NCI-H2029 (cell line): Measurements from ENCODE around the gene GABRG3.

ENCODE experiments used
- DNase-seq: peaks from one replicate; lab custom pipeline; 2025; lab: John Stamatoyannopoulos, UW

Gene GABRG3

DNA sequence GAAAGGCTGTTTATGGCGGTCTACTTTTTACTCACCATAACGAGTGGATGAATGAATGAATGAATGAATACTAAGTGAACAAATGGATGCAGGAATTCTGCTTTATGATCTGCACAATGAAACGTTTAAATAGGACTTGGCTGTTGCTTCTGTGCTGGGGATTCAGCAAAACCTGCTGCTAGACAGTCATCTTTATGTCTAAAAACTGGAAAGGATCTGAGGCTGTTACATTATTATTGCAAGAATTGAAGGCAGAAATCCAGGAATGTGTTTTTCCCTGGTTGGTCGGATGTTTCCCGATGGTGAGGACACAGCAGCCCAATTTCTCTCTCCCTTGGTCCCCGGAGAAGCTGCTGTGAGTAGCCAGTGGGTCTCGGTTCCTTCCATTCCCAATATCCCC, 94.2 kb downstream of the GABRG3 start:
- no peak for DNase-seq

- DNase-seq = no peak
Measured at GRCh38 chr15:27065785-27066184, 94.8 kb downstream of the GABRG3 start.

DNA sequence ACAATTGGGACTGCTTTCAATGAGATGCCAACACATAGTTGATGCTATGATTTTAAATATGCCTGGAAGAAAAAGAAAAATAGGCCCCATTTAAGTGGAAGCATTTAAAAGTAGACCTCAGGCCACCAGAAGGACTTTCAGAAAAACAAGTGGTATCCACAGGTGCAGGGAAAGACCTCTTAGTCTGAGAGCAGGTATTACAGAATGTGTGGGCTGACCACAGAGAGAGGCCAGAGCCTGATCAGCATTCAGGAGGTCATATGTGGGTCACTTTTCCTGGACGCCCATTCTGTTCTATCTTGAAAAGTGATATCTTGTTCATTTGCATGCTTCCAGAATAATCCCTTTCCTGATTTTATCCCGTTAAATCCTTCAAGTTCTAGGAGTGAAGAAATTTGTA, 95.5 kb downstream of the GABRG3 start:
- no peak for DNase-seq

GRCh38 chr15:27067175-27067574, 96.2 kb downstream of the GABRG3 start:
- no peak for DNase-seq

DNA sequence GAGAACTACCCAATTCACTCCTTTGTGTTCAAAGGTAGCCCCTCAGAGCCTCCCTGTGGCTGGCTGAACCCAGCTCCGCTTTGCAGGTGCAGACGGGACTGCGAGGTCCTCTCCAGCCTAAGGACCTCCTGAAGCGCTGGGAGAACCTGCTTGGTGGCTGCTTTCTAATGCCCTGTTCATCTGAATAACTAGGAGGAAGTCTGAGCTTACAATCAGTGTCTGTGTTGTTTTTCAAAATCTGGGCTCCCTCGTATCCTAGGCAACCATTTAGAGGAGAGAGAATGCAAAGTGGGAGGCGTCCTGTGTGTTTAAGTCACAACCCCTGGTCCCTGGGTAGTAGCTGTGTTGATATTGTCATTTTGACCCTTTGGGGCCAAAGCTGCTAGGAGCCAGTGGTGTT, 99.9 kb downstream of the GABRG3 start:
- DNase-seq = no peak

GRCh38 chr15:27074179-27074578, 103.2 kb downstream of the GABRG3 start:
- DNase-seq = no peak

GRCh38 chr15:27077790-27078189, 106.8 kb downstream of the GABRG3 start:
- no peak for DNase-seq

- DNase-seq = no peak
Measured at GRCh38 chr15:27081676-27082418, 110.9 kb downstream of the GABRG3 start.

DNA sequence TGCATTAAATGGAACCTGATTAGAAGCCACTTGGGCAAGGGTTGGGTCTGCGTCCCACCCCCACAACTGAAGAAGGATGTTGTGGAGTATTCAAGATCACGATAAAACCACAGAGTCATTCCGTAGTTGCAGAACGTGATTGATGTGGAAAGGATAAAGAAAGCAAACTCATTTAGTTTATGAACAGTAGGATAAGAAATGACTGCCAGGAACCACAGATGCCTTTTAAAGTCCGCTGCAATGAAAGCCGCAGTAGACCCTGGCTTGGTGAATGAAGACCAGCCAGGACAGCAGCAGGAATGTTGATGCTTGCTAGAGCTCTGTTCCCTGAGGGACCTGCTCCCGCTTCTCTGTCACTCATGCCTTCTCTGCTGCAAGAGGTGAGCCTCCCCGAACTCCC, 111.5 kb downstream of the GABRG3 start:
- DNase-seq = no peak

DNA sequence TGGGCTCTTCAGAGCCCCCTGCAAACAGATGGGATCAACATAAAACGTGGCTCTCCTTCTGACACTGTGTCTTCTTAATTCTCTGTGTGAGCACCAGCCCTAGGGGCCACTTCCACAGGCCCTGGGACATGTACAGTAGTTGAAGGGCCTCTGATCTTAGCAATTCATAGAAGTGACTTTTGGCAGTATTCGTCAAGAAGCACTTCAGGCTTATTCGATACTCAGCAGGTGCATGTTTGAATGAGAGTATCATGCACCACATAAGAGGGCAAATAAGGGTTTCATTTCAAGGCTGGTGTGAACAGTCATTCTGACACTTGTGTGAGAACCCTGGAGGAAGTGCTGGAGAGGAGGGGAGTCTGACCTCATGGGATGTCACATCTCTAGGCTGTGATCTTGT, 113.9 kb downstream of the GABRG3 start:
- peak; percentile 70 for DNase-seq

GRCh38 chr15:27086149-27086548, 115.2 kb downstream of the GABRG3 start:
- no peak for DNase-seq

- no peak for DNase-seq
Measured at GRCh38 chr15:27086805-27087204, 115.8 kb downstream of the GABRG3 start.

DNA sequence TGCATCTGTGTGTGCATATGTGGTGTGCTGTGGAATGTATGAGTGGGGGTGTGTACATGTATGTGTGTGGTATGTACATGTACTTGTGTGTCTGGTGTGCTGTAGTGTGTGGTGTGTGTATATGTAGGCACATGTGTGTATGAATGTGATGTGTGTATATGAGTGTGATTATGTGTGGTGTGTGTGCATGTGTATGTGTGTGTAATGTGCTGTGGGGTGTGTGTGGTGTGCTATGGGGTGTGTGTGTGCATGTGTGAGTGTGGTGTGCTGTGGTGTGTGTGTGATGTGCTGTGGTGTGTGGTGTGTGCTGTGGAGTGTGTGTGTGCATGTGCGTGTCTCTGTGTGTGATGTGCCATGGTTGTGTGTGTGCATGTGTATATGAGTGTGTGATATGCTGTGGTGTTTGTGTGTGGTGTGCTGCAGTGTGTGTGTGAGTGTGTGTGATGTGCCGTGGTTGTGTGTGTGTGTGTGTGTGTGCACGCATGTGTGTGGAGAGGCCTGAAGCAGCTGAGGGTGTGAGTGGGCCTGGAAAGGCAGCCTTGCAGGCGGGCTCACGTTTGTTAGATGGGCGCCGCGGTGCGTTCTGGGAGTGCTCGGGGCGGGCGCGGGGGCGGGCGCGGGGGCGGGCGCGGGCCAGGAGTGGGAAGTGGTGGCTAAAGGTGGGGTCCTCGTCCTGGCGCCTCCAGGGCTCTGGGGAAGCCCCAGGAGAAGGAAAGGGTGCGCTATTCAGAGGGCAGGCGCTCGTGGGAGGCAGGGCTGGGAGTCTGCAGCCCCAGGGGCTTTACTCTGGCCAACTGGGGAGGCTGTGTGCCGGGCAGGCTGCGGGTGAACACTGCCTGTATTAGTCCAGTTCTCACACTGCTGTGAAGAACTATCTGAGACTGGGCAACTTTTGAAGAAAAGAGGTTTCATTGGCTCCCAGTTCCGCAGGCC, 116.9 kb downstream of the GABRG3 start:
- DNase-seq = no peak

- DNase-seq = no peak
Measured at GRCh38 chr15:27088584-27089232, 117.7 kb downstream of the GABRG3 start.

DNA sequence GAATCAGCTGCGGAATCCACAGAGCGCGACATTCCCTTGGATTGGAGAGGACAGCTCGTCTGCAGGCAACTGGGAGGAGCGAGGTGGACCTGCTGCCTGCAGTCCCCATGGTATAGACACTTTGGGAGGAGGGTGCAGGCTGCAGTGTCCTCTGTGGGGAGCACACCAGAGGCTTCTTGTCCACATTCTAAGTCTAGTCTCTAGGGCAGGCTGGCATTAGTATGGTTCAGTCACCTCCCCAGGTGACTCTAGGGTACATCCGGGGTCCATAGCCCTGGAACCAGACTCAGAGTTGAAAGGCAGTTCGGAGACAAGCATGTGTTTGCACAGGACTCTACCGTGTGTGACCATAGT, 118.2 kb downstream of the GABRG3 start:
- no peak for DNase-seq

- no peak for DNase-seq
Measured at GRCh38 chr15:27089676-27090075, 118.7 kb downstream of the GABRG3 start.

GRCh38 chr15:27091270-27091940, 120.4 kb downstream of the GABRG3 start:
- no peak for DNase-seq

DNA sequence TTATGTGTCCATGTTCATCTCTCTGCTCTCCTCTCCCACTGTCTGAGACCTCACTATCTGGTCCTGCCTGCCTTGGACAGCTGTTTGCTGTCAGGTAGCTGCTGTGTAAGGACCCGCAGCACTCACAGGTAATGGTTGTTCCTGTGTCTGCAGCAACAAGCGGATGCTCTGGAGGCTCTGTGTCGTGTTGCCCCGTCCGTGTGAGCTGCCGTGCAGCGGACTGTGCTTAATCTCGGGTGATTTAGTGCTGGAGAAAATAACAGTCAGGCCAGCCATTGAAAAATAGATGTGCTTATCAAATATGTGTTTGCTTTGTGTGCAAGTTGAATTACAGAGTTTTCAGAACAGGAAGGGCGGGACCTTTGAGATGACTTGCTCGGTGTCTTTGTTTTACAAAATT, 121.4 kb downstream of the GABRG3 start:
- DNase-seq = no peak

- no peak for DNase-seq
Measured at GRCh38 chr15:27094235-27094634, 123.3 kb downstream of the GABRG3 start.

GRCh38 chr15:27095886-27096624, 125.1 kb downstream of the GABRG3 start:
- no peak for DNase-seq

- no peak for DNase-seq
Measured at GRCh38 chr15:27097506-27097905, 126.5 kb downstream of the GABRG3 start.

- DNase-seq = no peak
Measured at GRCh38 chr15:27101982-27102381, 131.0 kb downstream of the GABRG3 start.
